ENCODE results near the gene FCHO1.
"Not testable (repeated sequence)": the region's sequence is repeated elsewhere in the genome, so short reads cannot be mapped to it uniquely, and the experiment has no call there.

Gene FCHO1

GRCh38 chr19:17790059-17790780 lies 38.9 kb downstream of the FCHO1 start:
- no peak for DNase-seq (ENCODE audit: low read depth in 3 of 3, low spot score in 1 of 3)

- no peak for DNase-seq (ENCODE audit: low read depth in 3 of 3, low spot score in 1 of 3)
These were observed 43.1 kb downstream of the FCHO1 start for GRCh38 chr19:17794412-17794730.

- DNase-seq (ENCODE audit: low read depth in 3 of 3, low spot score in 1 of 3) = no peak
These were observed 43.6 kb downstream of the FCHO1 start, which contains the start of gene B3GNT3 for GRCh38 chr19:17794731-17795494. Gene B3GNT3 (plus strand): TSS chr19:17795138. CDS start chr19:17807808, 12,670 bp downstream.

GRCh38 chr19:17795495-17795856 lies 44.2 kb downstream of the FCHO1 start:
- no peak for DNase-seq (ENCODE audit: low read depth in 3 of 3, low spot score in 1 of 3)

GRCh38 chr19:17796013-17796837 lies 44.9 kb downstream of the FCHO1 start:
- no peak for DNase-seq (ENCODE audit: low read depth in 3 of 3, low spot score in 1 of 3)

GRCh38 chr19:17796838-17797423 lies 45.7 kb downstream of the FCHO1 start:
- no peak for DNase-seq (ENCODE audit: low read depth in 3 of 3, low spot score in 1 of 3)

GRCh38 chr19:17797424-17798201 lies 46.3 kb downstream of the FCHO1 start:
- no peak for DNase-seq (ENCODE audit: low read depth in 3 of 3, low spot score in 1 of 3)

- DNase-seq (ENCODE audit: low read depth in 3 of 3, low spot score in 1 of 3) = not testable (repeated sequence)
These were observed 47.3 kb downstream of the FCHO1 start for GRCh38 chr19:17798599-17798998.

- no peak for DNase-seq (ENCODE audit: low read depth in 3 of 3, low spot score in 1 of 3)
These were observed 51.0 kb downstream of the FCHO1 start for GRCh38 chr19:17802137-17802858.

- no peak for DNase-seq (ENCODE audit: low read depth in 3 of 3, low spot score in 1 of 3)
These were observed 52.1 kb downstream of the FCHO1 start for GRCh38 chr19:17803264-17803896.

GRCh38 chr19:17805427-17805826 lies 54.1 kb downstream of the FCHO1 start:
- DNase-seq (ENCODE audit: low read depth in 3 of 3, low spot score in 1 of 3) = no peak

GRCh38 chr19:17806945-17807344 lies 55.7 kb downstream of the FCHO1 start:
- no peak for DNase-seq (ENCODE audit: low read depth in 3 of 3, low spot score in 1 of 3)

GRCh38 chr19:17807731-17808316 lies 56.5 kb downstream of the FCHO1 start:
- no peak for DNase-seq (ENCODE audit: low read depth in 3 of 3, low spot score in 1 of 3)

GRCh38 chr19:17811103-17811502 lies 59.8 kb downstream of the FCHO1 start:
- no peak for DNase-seq (ENCODE audit: low read depth in 3 of 3, low spot score in 1 of 3)

GRCh38 chr19:17811681-17812080 lies 60.4 kb downstream of the FCHO1 start:
- no peak for DNase-seq (ENCODE audit: low read depth in 3 of 3, low spot score in 1 of 3)

- DNase-seq (ENCODE audit: low read depth in 3 of 3, low spot score in 1 of 3) = no peak
These were observed 60.8 kb downstream of the FCHO1 start for GRCh38 chr19:17812099-17812498.

GRCh38 chr19:17817668-17818363 lies 66.5 kb downstream of the FCHO1 start:
- no peak for DNase-seq (ENCODE audit: low read depth in 3 of 3, low spot score in 1 of 3)

GRCh38 chr19:17821190-17821589 lies 69.9 kb downstream of the FCHO1 start, which contains the start of gene INSL3:
Gene INSL3 (minus strand): TSS chr19:17821519. CDS start chr19:17821506, 13 bp downstream.
- DNase-seq (ENCODE audit: low read depth in 3 of 3, low spot score in 1 of 3) = no peak

Measured in stimulated activated CD4-positive, alpha-beta T cell treated with anti-CD3 and anti-CD28 coated beads, TNF-alpha, amount 100 ng/mL, for 1 hour (primary cell).